Kidney (tissue), 14 donors: ENCODE measurements around the gene HAUS3. TPM values are rescaled to one million over a fixed set of nuclear protein-coding genes. Genes with fewer than 3 reads are reported as not detected.

Experiments used
- DNase-seq, 5 donors: peaks; one replicate each; pipeline ENCODE4 v3.0.0-alpha.2; 2013 to 2020
- FAIRE-seq: peaks from 2 replicates; lab custom pipeline; 2012; peaks lifted over from hg19 to GRCh38; lab: Jason Lieb, UNC
- H3K27ac ChIP-seq, 2 donors: one replicate each; pipeline ENCODE4 v1.7.0; 2013; ENCODE audit warnings: low read depth in 2 of 2, low read length in 2 of 2, inconsistent platforms in 1 of 2
- H3K27me3 ChIP-seq: one replicate; pipeline ENCODE4 v1.7.1; 2013; ENCODE audit warnings: low read length, inconsistent platforms; ENCODE audit not compliant: control insufficient read depth, insufficient read depth
- H3K36me3 ChIP-seq, 3 donors: one replicate each; pipeline versions ENCODE4 v1.7.0 to v1.7.1; 2013; ENCODE audit warnings: low read length in 3 of 3, control low read depth in 1 of 3, inconsistent platforms in 1 of 3; ENCODE audit not compliant: insufficient read depth in 3 of 3, control insufficient read depth in 2 of 3
- H3K4me1 ChIP-seq, 3 donors: one replicate each; pipeline versions ENCODE4 v1.7.0 to v1.7.1; 2013; ENCODE audit warnings: low read length in 3 of 3, inconsistent platforms in 1 of 3, low read depth in 1 of 3; ENCODE audit not compliant: control insufficient read depth in 2 of 3, insufficient read depth in 2 of 3
- H3K4me3 ChIP-seq, 3 donors: one replicate each; pipeline versions ENCODE4 v1.7.0 to v1.8.1; 2013; ENCODE audit warnings: low read length in 3 of 3, control low read depth in 1 of 3, inconsistent platforms in 1 of 3
- H3K9ac ChIP-seq, 3 donors: one replicate each; pipeline versions ENCODE4 v1.7.0 to v1.7.1; 2013; ENCODE audit warnings: low read length in 3 of 3, control low read depth in 1 of 3, inconsistent platforms in 1 of 3
- H3K9me3 ChIP-seq, 3 donors: one replicate each; pipeline versions ENCODE4 v1.7.0 to v1.7.1; 2013; ENCODE audit warnings: low read length in 3 of 3, control low read depth in 1 of 3, inconsistent platforms in 1 of 3; ENCODE audit not compliant: control insufficient read depth in 2 of 3, insufficient read depth in 1 of 3
- intact Hi-C: fragments of 100-400 bp; cut with DNase I; formaldehyde crosslinking; loops from one replicate; pipeline ENCODE4 v1.11.1; 2022
- polyA plus RNA-seq: library from polyadenylated mRNA; stranded (reverse); fragments of 350-450 nt; fragmentation: Illumina TruSeq; extraction: RNeasy Lipid Tissue Mini Kit (QIAGEN cat#74804); gene quantifications from one replicate; pipeline ENCODE4 v1.2.3, GENCODE V29; 2014; ENCODE audit warnings: low read depth, low replicate concordance; ENCODE audit not compliant: insufficient read depth
- total RNA-seq: library from RNA; stranded (reverse); fragmentation: NEBNext Ultra II Directional; extraction: Animal tissue kit (Norgen Biotek cat#: 25700); gene quantifications from one replicate; pipeline ENCODE4 v1.2.1, GENCODE V29; 2021
- TF ChIP-seq, protein P1 (sequence below): IDR thresholded peaks from 3 replicates; pipeline ENCODE4 v1.5.1; 2012; ENCODE audit warnings: mild to moderate bottlenecking, moderate library complexity, borderline replicate concordance; ENCODE audit not compliant: insufficient read depth; ENCODE audit errors: extremely low read depth
- donor health status: control.
- donor health status: control.
- donor health status: control.
- donor health status: control.
- donor health status: control.
- donor health status: DM: yes; HTN: yes; CAD: no.
- donor health status: Normal renal cell carcinoma (clear cell type).

The HAUS3 gene
- total and polyA plus RNA-seq, 2 donors from 2014 or later, result 4.1 to 12.1 TPM

DNA sequence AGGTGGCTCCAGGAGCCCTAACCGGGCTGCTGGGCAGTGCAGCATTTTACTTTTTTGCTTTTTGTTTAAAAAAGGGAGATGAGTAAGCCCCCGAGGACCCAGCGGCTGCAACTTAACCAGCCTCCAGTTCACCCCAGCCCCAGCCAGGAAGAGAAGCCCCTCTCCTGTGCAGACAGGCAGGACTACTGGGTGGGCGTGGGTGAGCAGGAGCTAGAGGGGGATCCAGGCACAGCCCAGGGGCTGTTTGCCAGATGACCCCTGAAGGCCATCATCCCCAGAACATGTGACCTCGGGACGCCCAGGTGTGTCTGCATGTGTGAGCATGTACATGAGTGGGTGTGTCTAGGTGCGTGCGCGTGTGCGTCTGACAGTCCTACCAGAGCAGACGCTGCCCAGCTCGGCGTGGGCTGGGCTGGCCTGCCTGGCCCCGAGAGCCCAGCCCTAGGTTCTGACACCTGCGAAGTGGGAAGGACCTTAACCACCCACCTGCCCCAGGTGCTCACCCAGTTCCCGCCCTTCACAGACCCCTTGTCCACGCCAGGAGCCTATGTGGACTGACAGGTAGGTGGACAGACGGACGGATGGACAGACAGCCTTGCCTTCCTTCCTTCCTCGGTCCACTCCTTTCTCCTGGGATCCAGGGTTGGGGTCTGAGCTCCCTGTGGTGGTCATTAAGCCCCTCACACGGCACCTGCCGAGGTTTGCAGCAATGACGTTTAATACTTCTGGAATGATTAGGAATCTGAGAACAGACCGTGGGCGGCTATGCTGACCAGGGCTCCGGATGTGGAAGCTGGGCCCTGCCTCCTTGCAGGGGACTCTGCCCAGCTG is 7.8 kb upstream of the HAUS3 start:
- H3K27ac ChIP-seq, result no peak overlapping the region
- FAIRE-seq (no peak), DNase-seq (peak in 2 of 5 donors; percentile 32 to 40)
- intact Hi-C loops, result no loop called here
- no peaks in the 10 kb centered on the region for H3K9me3 ChIP-seq
- peaks cover 0 to 16% (median 12%) of the 10 kb centered on the region in 3 donors for H3K36me3 ChIP-seq
- TF ChIP-seq, protein P1, sequence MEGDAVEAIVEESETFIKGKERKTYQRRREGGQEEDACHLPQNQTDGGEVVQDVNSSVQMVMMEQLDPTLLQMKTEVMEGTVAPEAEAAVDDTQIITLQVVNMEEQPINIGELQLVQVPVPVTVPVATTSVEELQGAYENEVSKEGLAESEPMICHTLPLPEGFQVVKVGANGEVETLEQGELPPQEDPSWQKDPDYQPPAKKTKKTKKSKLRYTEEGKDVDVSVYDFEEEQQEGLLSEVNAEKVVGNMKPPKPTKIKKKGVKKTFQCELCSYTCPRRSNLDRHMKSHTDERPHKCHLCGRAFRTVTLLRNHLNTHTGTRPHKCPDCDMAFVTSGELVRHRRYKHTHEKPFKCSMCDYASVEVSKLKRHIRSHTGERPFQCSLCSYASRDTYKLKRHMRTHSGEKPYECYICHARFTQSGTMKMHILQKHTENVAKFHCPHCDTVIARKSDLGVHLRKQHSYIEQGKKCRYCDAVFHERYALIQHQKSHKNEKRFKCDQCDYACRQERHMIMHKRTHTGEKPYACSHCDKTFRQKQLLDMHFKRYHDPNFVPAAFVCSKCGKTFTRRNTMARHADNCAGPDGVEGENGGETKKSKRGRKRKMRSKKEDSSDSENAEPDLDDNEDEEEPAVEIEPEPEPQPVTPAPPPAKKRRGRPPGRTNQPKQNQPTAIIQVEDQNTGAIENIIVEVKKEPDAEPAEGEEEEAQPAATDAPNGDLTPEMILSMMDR, result no peak
- no peaks in the 10 kb centered on the region for H3K27me3 ChIP-seq
- no peak overlapping the region for H3K9ac ChIP-seq
- H3K4me1 ChIP-seq, result peaks cover 0 to 14% (median 0%) of the 10 kb centered on the region in 3 donors
- no peak overlapping the region for H3K4me3 ChIP-seq

DNA sequence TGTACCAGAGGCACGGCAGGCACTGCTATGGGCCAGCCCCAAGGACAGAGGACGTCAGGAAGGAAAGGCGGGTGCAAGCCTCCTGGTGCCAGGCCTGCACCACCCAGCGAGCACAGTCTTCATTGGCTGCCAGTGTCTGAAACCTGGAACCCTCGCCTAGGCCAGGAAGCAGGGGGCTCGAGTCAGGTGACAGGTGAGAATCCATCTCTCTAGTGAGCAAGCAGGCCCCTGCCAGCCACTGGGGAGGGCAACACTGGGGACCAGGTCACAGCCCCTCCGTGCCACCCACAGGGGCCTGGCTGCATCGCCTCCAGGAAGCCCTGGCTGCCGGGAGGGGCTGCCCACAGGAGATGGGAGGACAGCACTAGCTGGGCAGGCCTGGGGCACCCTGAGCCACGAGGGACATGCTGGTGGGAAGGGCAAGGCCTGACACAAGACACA is 6.9 kb upstream of the HAUS3 start:
- Histone ChIP-seq H3K4me3 (no peak overlapping the region), H3K9ac (no peak overlapping the region), H3K27ac (no peak overlapping the region), H3K27me3 (no peaks in the 10 kb centered on the region), H3K36me3 (peaks cover 0 to 10% (median 9%) of the 10 kb centered on the region in 3 donors), H3K4me1 (peaks cover 2 to 14% (median 6%) of the 10 kb centered on the region in 3 donors), H3K9me3 (no peaks in the 10 kb centered on the region)
- TF ChIP-seq, protein P1, result no peak
- DNase-seq (peak in 2 of 5 donors; percentile 35 to 74), FAIRE-seq (no peak)
- intact Hi-C loops, result no loop called here

DNA sequence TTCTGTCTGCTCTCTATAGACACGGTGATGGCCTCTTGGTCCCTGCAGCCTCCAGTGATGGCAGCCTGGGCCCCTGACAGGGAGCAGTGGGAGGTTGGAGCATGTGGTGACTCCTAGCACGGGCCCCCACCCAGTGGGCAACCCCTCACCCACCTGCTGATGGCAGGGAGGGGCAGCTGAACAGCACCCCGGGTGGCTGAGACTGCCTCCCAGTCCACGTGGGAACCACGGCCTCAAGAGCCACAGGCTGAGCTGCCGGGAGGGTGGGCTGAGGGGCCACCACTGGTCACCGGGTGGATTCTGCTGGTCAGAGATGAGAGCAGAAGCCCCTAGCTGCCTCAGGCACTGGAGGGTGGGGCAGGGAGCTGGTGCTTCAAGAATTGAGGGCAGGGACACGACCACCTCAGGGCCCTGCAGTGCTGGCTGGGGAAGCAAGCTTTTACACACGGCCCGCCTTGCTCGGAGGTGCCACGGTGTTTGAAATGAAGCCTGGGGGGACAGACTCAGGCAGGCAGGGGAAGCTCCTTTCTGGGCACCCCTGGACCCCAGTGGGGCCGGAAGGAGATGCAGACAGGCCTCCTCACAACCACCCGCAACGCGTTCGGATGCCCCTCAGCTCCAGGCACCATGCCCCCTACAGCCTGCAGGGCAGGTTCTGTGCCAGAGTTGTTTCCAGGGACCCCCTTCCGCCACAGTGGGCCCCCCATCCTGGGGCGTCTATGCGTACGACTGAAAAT is 6.3 kb upstream of the HAUS3 start:
- TF ChIP-seq, protein P1, result no peak
- no peak overlapping the region for H3K4me3 ChIP-seq
- DNase-seq, result peak in 1 of 5 donors; percentile 34
- no peak overlapping the region for H3K9ac ChIP-seq
- H3K27ac ChIP-seq, result no peak overlapping the region
- H3K36me3 ChIP-seq, result peaks cover 0 to 10% (median 7%) of the 10 kb centered on the region in 3 donors
- no peak for FAIRE-seq
- no peaks in the 10 kb centered on the region for H3K27me3 ChIP-seq
- peaks cover 4 to 15% (median 9%) of the 10 kb centered on the region in 3 donors for H3K4me1 ChIP-seq
- no peaks in the 10 kb centered on the region for H3K9me3 ChIP-seq
- intact Hi-C loops, result no loop called here
